BLaER1 (cell line): ENCODE measurements around the gene NUBP1.
"Not testable (repeated sequence)": the region's sequence is repeated elsewhere in the genome, so short reads cannot be mapped to it uniquely, and the experiment has no call there.

Source experiments
- H3K27ac ChIP-seq: shearing (Covaris generic); formaldehyde crosslinking; 2 replicates; pipeline ENCODE4 v1.8.1; 2022
- H3K27me3 ChIP-seq: shearing (Covaris generic); formaldehyde crosslinking; 2 replicates; pipeline ENCODE4 v1.8.1; 2022
- H3K36me3 ChIP-seq: shearing (Covaris generic); formaldehyde crosslinking; 2 replicates; pipeline ENCODE4 v1.8.1; 2022
- H3K4me1 ChIP-seq: shearing (Covaris generic); formaldehyde crosslinking; 2 replicates; pipeline ENCODE4 v1.8.1; 2022
- H3K4me2 ChIP-seq: shearing (Covaris generic); formaldehyde crosslinking; 2 replicates; pipeline ENCODE4 v1.8.1; 2022
- H3K4me3 ChIP-seq: shearing (Covaris generic); formaldehyde crosslinking; 2 replicates; pipeline ENCODE4 v1.8.1; 2022
- H3K9ac ChIP-seq: shearing (Covaris generic); formaldehyde crosslinking; 2 replicates; pipeline ENCODE4 v1.8.1; 2022
- H3K9me3 ChIP-seq: shearing (Covaris generic); formaldehyde crosslinking; 2 replicates; pipeline ENCODE4 v1.8.1; 2022
- H4K20me1 ChIP-seq: shearing (Covaris generic); formaldehyde crosslinking; 2 replicates; pipeline ENCODE4 v1.8.1; 2022
- Cebpa-rat ChIP-seq: shearing (Covaris generic); IDR thresholded peaks from 2 replicates; pipeline ENCODE4 v1.8.1; 2022

NUBP1 gene

DNA sequence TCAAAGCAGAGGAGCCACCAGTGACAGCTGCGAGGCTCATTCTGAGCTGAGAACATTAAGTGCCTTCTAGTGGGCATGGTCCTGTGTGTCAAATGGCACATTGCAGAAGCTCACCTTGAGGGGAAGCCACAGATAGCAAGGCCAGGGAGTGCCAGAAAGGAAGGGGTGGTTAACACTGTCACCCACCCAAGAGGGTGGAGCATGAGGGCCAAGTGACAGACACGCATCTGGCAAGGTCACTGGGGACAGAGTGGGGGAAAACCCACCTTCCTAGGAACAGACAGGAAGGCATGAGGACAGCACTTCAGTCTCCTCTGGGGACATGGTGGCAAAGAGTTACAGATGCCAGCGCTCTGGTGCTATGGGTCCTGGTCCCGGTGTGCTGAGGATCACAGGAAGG is 22.1 kb downstream of the NUBP1 start:
- H3K4me3 ChIP-seq = peak overlapping the region; percentile 33

GRCh38 chr16:10767127-10767526 is 23.5 kb downstream of the NUBP1 start:
- no peak for TF ChIP-seq Cebpa-rat
- no peaks in the 10 kb centered on the region for H3K27me3 ChIP-seq
- no peak overlapping the region for H3K4me3 ChIP-seq
- H4K20me1 ChIP-seq = no peaks in the 10 kb centered on the region
- peak overlapping the region; percentile 94 for H3K4me2 ChIP-seq
- peaks cover 44% of the 10 kb centered on the region for H3K36me3 ChIP-seq
- peak overlapping the region; percentile 27; the same call in 1 of the 2 replicates for H3K9ac ChIP-seq
- H3K27ac ChIP-seq = peak overlapping the region; percentile 78
- H3K9me3 ChIP-seq = 0 out of 2 replicates have a peak, but pooled peaks cover 5% of the 10 kb centered on the region
- peaks cover 97% of the 10 kb centered on the region for H3K4me1 ChIP-seq

More for the DNA sequence above, 22.1 kb downstream of the NUBP1 start:
- Histone ChIP-seq H3K4me2 (peak overlapping the region; percentile 94), H3K9ac (peak overlapping the region; percentile 54; the same call in 1 of the 2 replicates), H3K27ac (peak overlapping the region; percentile 78), H3K4me1 (peaks cover 100% of the 10 kb centered on the region), H3K36me3 (peaks cover 58% of the 10 kb centered on the region), H3K27me3 (no peaks in the 10 kb centered on the region), H3K9me3 (0 out of 2 replicates have a peak, but pooled peaks cover 5% of the 10 kb centered on the region), H4K20me1 (no peaks in the 10 kb centered on the region)
- TF ChIP-seq Cebpa-rat = no peak

- no peak overlapping the region for H3K4me3 ChIP-seq
- peak overlapping the region; percentile 37 for H3K4me2 ChIP-seq
- H3K36me3 ChIP-seq = peaks cover 33% of the 10 kb centered on the region; the same call in 1 of the 2 replicates
- H3K27me3 ChIP-seq = no peaks in the 10 kb centered on the region
- no peaks in the 10 kb centered on the region for H3K9me3 ChIP-seq
- H3K9ac ChIP-seq = no peak overlapping the region
- H3K4me1 ChIP-seq = peaks cover 75% of the 10 kb centered on the region
- H3K27ac ChIP-seq = peak overlapping the region; percentile 19; the same call in 1 of the 2 replicates
- TF ChIP-seq Cebpa-rat = no peak
- no peaks in the 10 kb centered on the region for H4K20me1 ChIP-seq
Observed at GRCh38 chr16:10769381-10769780, 25.7 kb downstream of the NUBP1 start.

DNA sequence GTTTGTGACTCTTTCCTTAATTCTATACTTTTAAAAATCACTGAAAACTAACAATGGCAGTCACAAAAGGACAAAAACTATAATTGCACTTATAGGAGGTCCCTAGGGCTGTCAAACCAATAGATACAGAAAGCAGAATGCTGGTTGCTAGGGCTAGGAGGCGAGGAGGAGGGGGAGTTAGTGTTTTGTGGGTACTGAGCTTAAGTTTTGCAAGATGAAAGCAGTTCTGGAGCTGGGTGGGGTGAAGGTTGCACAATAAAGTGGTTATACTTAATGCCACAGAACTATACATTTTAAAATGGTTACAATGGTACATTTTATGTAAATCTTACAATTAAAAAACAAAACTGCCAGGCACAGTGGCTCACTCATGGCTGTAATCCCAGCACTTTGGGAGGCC is 27.3 kb downstream of the NUBP1 start:
- Histone ChIP-seq H3K4me3 (no peak overlapping the region), H3K36me3 (peaks cover 26% of the 10 kb centered on the region; the same call in 1 of the 2 replicates), H4K20me1 (no peaks in the 10 kb centered on the region), H3K27me3 (no peaks in the 10 kb centered on the region), H3K4me2 (peak overlapping the region; percentile 37), H3K9me3 (no peaks in the 10 kb centered on the region), H3K4me1 (peaks cover 74% of the 10 kb centered on the region), H3K9ac (no peak overlapping the region), H3K27ac (no peak overlapping the region)
- peak; percentile 78 for TF ChIP-seq Cebpa-rat

DNA sequence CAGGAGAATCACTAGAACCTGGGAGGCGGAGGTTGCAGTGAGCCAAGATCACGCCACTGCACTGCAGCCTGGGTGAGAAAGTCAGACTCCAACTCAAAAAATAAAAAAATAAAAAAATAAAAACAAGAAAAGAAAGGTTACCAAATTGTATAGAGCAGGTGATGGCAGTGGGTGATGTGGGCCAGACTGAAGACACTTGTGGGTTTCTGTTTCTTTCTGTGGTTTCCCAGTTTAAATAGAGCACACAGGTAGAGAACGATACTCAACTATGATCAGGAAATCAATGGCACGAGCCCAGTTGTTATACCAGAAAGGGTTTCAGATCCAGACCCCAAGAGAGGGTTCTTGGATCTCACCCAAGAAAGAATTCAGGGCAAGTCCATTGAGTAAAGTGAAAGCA is 32.6 kb downstream of the NUBP1 start:
- H3K27ac ChIP-seq = no peak overlapping the region
- H3K4me1 ChIP-seq = peaks cover 59% of the 10 kb centered on the region
- H4K20me1 ChIP-seq = no peaks in the 10 kb centered on the region
- no peak for TF ChIP-seq Cebpa-rat
- no peaks in the 10 kb centered on the region for H3K27me3 ChIP-seq
- H3K36me3 ChIP-seq = no peaks in the 10 kb centered on the region
- H3K9ac ChIP-seq = no peak overlapping the region
- peak overlapping the region; percentile 50 for H3K4me2 ChIP-seq
- H3K4me3 ChIP-seq = no peak overlapping the region
- H3K9me3 ChIP-seq = no peaks in the 10 kb centered on the region

DNA sequence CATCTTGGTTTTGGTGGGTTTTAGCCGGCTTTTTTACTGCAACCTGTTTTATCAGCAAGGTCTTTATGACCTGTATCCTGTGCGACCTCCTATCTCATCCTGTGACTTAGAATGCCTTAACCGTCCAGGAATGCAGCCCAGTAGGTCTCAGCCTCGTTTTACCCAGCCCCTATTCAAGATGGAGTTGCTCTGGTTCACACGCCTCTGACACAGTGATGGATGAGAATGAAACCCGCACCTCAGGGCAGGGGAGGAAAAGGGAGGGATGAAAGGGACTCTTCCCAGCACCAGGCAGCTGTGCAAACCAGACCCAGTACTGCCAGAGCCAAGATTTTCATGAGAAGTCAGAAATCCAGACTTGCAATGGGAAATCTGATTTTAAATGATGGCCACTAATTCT is 33.3 kb downstream of the NUBP1 start:
- H3K4me2 ChIP-seq = peak overlapping the region; percentile 50
- not testable (repeated sequence) for H3K36me3 ChIP-seq, H3K9me3 ChIP-seq, H3K4me3 ChIP-seq, H4K20me1 ChIP-seq, H3K27ac ChIP-seq, H3K27me3 ChIP-seq, H3K9ac ChIP-seq
- peaks cover 54% of the 10 kb centered on the region for H3K4me1 ChIP-seq

- Histone ChIP-seq H3K27ac (no peak overlapping the region), H3K4me1 (peaks cover 55% of the 10 kb centered on the region), H3K9ac (no peak overlapping the region), H3K27me3 (no peaks in the 10 kb centered on the region), H3K4me3 (no peak overlapping the region), H3K36me3 (no peaks in the 10 kb centered on the region), H3K9me3 (no peaks in the 10 kb centered on the region), H3K4me2 (peak overlapping the region; percentile 50), H4K20me1 (no peaks in the 10 kb centered on the region)
- no peak for TF ChIP-seq Cebpa-rat
Observed at GRCh38 chr16:10777356-10777755, 33.7 kb downstream of the NUBP1 start.

DNA sequence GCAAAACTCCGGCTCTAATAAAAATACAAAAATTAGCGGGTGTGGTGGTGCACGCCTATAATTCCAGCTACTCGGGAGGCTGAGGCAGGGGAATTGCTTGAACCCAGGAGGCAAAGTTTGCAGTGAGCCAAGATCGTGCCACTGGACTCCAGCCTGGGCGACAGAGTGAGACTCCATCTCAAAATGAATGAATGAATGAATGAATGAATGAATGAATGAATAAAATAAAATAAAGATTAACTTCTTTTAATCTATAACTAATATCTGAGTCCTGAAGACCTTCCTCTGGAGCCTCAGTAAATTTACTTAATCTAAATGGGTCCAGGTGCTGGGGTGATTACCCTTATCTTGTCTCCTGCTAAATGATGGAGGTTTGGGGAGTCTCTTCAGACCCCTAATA is 36.3 kb downstream of the NUBP1 start:
- not testable (repeated sequence) for H3K4me3 ChIP-seq, H4K20me1 ChIP-seq, H3K9ac ChIP-seq, H3K36me3 ChIP-seq, H3K4me2 ChIP-seq, H3K9me3 ChIP-seq, H3K27me3 ChIP-seq, H3K27ac ChIP-seq
- peaks cover 62% of the 10 kb centered on the region for H3K4me1 ChIP-seq

DNA sequence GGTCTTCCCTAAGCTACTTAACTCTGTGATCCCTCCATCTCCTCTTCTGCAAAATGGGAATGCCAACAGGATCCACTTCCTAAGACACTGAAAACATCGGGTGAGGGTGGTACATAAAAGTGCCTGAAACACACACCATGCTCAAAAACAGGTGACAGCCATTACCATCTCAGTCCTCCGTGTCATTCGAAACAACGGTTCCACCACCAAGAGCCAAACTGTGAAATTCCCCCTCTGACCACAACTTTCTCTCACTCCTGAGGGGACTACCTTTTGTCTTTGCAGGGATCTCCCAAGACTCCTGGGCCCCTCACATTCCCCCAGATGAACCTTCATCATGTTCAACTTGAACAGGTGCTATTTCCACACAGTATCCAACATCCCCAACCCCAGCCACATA is 37.0 kb downstream of the NUBP1 start:
- Histone ChIP-seq H3K27ac (no peak overlapping the region), H3K4me3 (no peak overlapping the region), H3K9ac (no peak overlapping the region), H3K4me2 (no peak overlapping the region), H4K20me1 (no peaks in the 10 kb centered on the region), H3K36me3 (no peaks in the 10 kb centered on the region), H3K9me3 (no peaks in the 10 kb centered on the region), H3K27me3 (no peaks in the 10 kb centered on the region), H3K4me1 (peaks cover 55% of the 10 kb centered on the region)
- no peak for TF ChIP-seq Cebpa-rat

DNA sequence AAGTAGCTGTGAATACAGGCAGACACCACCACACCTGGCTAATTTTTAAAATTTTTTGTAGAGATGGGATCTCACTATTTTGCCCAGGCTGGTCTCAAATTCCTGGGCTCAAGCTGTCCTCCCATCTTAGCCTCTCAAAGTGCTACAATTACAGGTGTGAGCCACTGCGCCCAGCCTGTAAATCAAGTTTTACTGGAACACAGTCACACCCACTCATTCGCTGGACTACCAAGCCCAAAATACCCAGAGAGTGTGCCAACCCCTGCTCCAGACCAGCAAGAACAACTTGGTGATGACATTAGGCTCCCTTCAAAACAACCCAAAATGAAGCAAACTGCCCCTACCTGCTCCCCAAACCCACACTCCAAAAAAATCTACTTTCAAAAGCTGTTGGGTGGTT is 39.0 kb downstream of the NUBP1 start:
- Histone ChIP-seq H3K4me1 (peaks cover 35% of the 10 kb centered on the region), H3K27me3 (no peaks in the 10 kb centered on the region), H4K20me1 (no peaks in the 10 kb centered on the region), H3K27ac (no peak overlapping the region), H3K4me2 (0 out of 2 replicates have a peak overlapping the region, but pooled peaks have one; percentile 15), H3K9ac (no peak overlapping the region), H3K36me3 (no peaks in the 10 kb centered on the region), H3K4me3 (no peak overlapping the region), H3K9me3 (0 out of 2 replicates have a peak, but pooled peaks cover 5% of the 10 kb centered on the region)
- no peak for TF ChIP-seq Cebpa-rat

- H3K36me3 ChIP-seq = no peaks in the 10 kb centered on the region
- no peak overlapping the region for H3K4me2 ChIP-seq
- peaks cover 23% of the 10 kb centered on the region for H3K9me3 ChIP-seq
- no peak for TF ChIP-seq Cebpa-rat
- no peak overlapping the region for H3K4me3 ChIP-seq
- H3K4me1 ChIP-seq = peaks cover 37% of the 10 kb centered on the region
- no peak overlapping the region for H3K27ac ChIP-seq
- H4K20me1 ChIP-seq = no peaks in the 10 kb centered on the region
- H3K9ac ChIP-seq = no peak overlapping the region
- H3K27me3 ChIP-seq = no peaks in the 10 kb centered on the region
Observed at GRCh38 chr16:10787304-10787703, 43.7 kb downstream of the NUBP1 start.

DNA sequence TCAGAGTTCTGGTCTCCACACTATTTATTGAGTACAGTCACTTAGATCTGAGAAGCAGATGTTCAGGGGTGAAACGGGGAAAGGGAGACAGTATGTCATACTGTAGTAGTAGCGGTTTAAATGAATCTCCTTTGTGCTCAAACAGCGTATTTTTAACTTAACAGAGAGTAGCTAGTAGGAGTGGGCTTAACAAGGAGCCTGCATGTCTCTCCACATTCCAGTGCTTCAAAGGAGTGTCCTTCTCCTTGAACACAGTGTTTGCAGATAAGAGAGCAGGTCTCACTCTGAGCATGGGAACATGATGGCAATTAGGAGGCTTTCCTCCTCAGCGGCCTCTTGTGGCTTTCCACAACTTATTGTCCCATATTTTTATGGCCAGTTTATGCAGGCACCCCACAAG is 45.0 kb downstream of the NUBP1 start:
- H3K9ac ChIP-seq, H3K4me3 ChIP-seq, H3K36me3 ChIP-seq, H4K20me1 ChIP-seq, H3K27me3 ChIP-seq: not testable (repeated sequence)
- Histone ChIP-seq H3K4me2 (peak overlapping the region; percentile 22), H3K9me3 (peaks cover 27% of the 10 kb centered on the region), H3K4me1 (peaks cover 25% of the 10 kb centered on the region), H3K27ac (0 out of 2 replicates have a peak overlapping the region, but pooled peaks have one; percentile 4)
